ENCODE results near the gene TBC1D5.

- no peak for TF ChIP-seq CTCF (conservative IDR thresholded peaks at IDR 0.05; ENCODE audit: low read length)
- TF ChIP-seq EZH2phosphoT487 (IDR thresholded peaks at IDR 0.05; ENCODE audit: borderline replicate concordance) = no peak
These were observed 340.0 kb downstream of the TBC1D5 start for GRCh38 chr3:17402442-17402841.

Measured in Loucy (cell line).